GM12875 (cell line): ENCODE results near the gene CPSF4.
A peak's percentile ranks its signal among the peaks of the same experiment; 100 is the strongest.

Experiments used
- H3K4me3 ChIP-seq: one replicate; pipeline ENCODE4 v1.5.1; 2011; ENCODE audit warnings: low read depth, low read length, control low read depth
- CTCF ChIP-seq: IDR thresholded peaks from 2 replicates; pipeline ENCODE4 v1.5.1; 2011; ENCODE audit warnings: low read depth, mild to moderate bottlenecking, control low read depth, inconsistent platforms, low read length, moderate library complexity, borderline replicate concordance; ENCODE audit not compliant: insufficient read depth

The CPSF4 gene

DNA sequence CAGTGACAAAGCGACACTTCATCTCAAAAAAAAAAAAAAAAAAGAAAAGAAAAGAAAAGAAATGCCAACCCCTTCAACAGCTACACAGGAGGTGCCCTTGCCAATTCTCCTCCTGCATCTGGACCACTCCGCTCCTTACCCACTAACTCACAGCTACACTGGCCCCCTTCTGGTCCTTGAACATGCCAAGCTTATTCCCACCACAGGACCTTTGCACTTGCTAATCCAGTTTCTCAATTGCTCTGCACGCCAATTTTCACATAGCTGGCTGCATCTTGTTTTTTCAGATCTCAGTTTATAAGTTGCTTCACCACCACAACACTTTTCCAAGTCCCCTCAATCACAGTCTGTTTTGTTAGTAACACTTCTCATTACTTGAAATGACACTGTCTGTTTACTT, 35.9 kb upstream of the CPSF4 start:
- no peak overlapping the region for H3K4me3 ChIP-seq
- TF ChIP-seq CTCF: no peak

- TF ChIP-seq CTCF: no peak
- no peak overlapping the region for H3K4me3 ChIP-seq
Measured at GRCh38 chr7:99403764-99404163, 35.0 kb upstream of the CPSF4 start.

DNA sequence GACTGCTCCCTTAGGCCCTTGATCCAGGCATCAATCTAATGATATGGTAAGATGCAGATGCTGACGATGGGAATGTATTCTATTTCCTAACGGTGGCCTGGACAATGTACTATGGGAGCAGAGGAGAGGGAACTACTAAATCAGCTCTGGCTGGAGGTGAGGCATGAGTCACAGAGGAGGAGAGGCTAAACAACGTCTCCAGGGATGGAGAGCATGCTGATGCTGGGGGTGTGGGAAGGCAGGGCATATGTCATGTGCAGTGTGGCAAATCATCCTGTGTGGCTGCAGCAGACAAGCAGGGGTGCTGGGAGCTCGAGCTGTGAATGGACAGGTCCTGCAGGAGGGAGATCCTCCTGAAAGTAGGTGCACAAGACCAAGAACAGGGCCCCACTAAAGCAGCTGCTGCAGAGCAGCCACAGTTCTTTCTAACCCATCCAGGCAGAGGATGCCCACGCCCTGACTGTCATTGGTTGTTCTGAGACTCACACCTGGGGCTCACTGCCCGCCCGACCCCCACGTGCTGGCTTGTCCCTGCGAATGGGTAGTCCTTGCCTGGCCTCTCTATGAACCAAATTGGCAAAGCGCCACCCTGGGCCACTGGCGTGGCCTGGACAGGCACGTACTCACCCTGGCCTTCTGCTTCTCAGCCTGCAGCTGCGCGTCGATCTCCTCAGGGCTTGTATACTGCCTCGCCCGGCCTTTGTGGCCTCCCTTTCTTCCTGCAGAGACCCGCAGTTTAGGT, 34.3 kb upstream of the CPSF4 start:
- TF ChIP-seq CTCF: no peak
- H3K4me3 ChIP-seq: no peak overlapping the region

- H3K4me3 ChIP-seq: no peak overlapping the region
- TF ChIP-seq CTCF: no peak
Measured at GRCh38 chr7:99404977-99405320, 33.8 kb upstream of the CPSF4 start.

- no peak overlapping the region for H3K4me3 ChIP-seq
- no peak for TF ChIP-seq CTCF
Measured at GRCh38 chr7:99406557-99406956, 32.2 kb upstream of the CPSF4 start.

DNA sequence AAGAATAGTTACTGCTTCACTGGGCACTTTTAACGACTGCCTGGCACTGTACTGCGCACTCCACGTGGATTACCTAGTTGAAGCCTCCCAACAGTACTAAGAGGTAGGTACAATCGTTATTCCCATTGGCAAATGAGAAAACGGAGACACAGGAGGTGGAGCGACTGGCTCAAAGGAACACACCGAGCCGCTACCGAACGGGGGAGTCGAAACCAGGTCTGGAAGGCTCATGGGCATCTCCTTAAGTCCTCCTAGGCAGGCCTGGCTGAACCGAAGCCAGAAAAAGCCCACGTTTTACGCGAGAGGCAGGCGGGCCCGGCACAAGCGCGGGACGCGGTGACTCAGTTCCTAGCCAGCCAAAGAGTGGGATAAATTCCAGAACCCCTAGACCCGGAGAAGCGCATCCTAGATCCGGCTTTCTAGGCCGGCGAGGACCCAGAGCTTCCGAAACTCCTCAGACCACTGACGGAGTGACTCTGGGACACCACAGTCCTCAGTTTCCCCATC, 30.8 kb upstream of the CPSF4 start:
- peak overlapping the region; percentile 99 for H3K4me3 ChIP-seq
- TF ChIP-seq CTCF: no peak
